Naive thymus-derived CD4-positive, alpha-beta T cell (primary cell): ENCODE results near the gene NEURL1. TPM values are rescaled to one million over a fixed set of nuclear protein-coding genes. Genes with fewer than 3 reads are reported as not detected.

ENCODE experiments used
- ATAC-seq: fragments of 150-1000 bp; cut with Tn5 transposase; 2 replicates; pipeline ENCODE4 v1.10.0; 2021; ENCODE audit warnings: mild to moderate bottlenecking, moderate library complexity
- CTCF ChIA-PET: fragments of 350-600 bp; sonication (Branson Sonifier 250); formaldehyde crosslinking; loops from one replicate; lab custom pipeline; 2021; ENCODE audit warnings: antibody characterized with exemption; lab: Charles Lee
- POLR2A ChIA-PET: fragments of 350-600 bp; sonication (Branson Sonifier 250); formaldehyde crosslinking; loops from one replicate; lab custom pipeline; 2021; ENCODE audit warnings: antibody characterized with exemption, inconsistent platforms; lab: Charles Lee
- DNase-seq, 9 donors: peaks; one replicate each; pipeline versions ENCODE4 v3.0.0 to v3.0.0-alpha.2; 2020 to 2022; ENCODE audit warnings: mixed read lengths in 1 of 9
- H3K27ac ChIP-seq: one replicate; pipeline ENCODE4 v1.7.0; 2013; ENCODE audit warnings: mild to moderate bottlenecking, low read depth, low read length, moderate library complexity
- H3K27me3 ChIP-seq, 2 donors: one replicate each; pipeline ENCODE4 v1.7.0; 2013; ENCODE audit warnings: low read length in 2 of 2, mild to moderate bottlenecking in 2 of 2, moderate library complexity in 2 of 2; ENCODE audit not compliant: control insufficient read depth in 2 of 2, insufficient read depth in 2 of 2
- H3K36me3 ChIP-seq, 3 experiments: 1 replicate in 2 of 3; 2 replicates in 1 of 3; pipeline ENCODE4 v1.7.0; 2013; ENCODE audit warnings: low read length in 3 of 3, mild to moderate bottlenecking in 3 of 3, moderate library complexity in 1 of 3; ENCODE audit not compliant: insufficient read depth in 3 of 3, control insufficient read depth in 2 of 3
- H3K4me1 ChIP-seq, 2 donors: one replicate each; pipeline ENCODE4 v1.7.0; 2013; ENCODE audit warnings: low read length in 2 of 2, mild to moderate bottlenecking in 2 of 2, moderate library complexity in 1 of 2; ENCODE audit not compliant: control insufficient read depth in 2 of 2, insufficient read depth in 2 of 2
- H3K4me3 ChIP-seq: 2 replicates; pipeline ENCODE4 v1.7.0; 2013; ENCODE audit warnings: mild to moderate bottlenecking, low read length
- H3K9me3 ChIP-seq, 3 experiments: 1 replicate in 2 of 3; 2 replicates in 1 of 3; pipeline ENCODE4 v1.7.0; 2013; ENCODE audit warnings: low read length in 3 of 3; ENCODE audit not compliant: control insufficient read depth in 2 of 3
- H3K27ac Mint-ChIP-seq, 9 donors: one replicate each; pipeline ENCODE4 v1.8.0; 2020 to 2022; ENCODE audit warnings: mixed read lengths in 9 of 9, mild to moderate bottlenecking in 8 of 9, moderate library complexity in 5 of 9, inconsistent platforms in 2 of 9
- H3K27me3 Mint-ChIP-seq, 5 donors: one replicate each; pipeline ENCODE4 v1.8.0; 2021 to 2022; ENCODE audit warnings: mixed read lengths in 5 of 5, mild to moderate bottlenecking in 1 of 5
- H3K36me3 Mint-ChIP-seq, 5 donors: one replicate each; pipeline ENCODE4 v1.8.0; 2020 to 2022; ENCODE audit warnings: mixed read lengths in 5 of 5, mild to moderate bottlenecking in 3 of 5, inconsistent platforms in 1 of 5
- H3K4me1 Mint-ChIP-seq, 7 donors: one replicate each; pipeline ENCODE4 v1.8.0; 2020 to 2022; ENCODE audit warnings: mixed read lengths in 7 of 7, mild to moderate bottlenecking in 3 of 7, inconsistent platforms in 1 of 7
- H3K4me3 Mint-ChIP-seq, 10 donors: one replicate each; pipeline ENCODE4 v1.8.0; 2020 to 2022; ENCODE audit warnings: mild to moderate bottlenecking in 10 of 10, mixed read lengths in 10 of 10, moderate library complexity in 6 of 10, inconsistent platforms in 2 of 10
- H3K9me3 Mint-ChIP-seq, 11 donors: one replicate each; pipeline ENCODE4 v1.8.0; 2020 to 2022; ENCODE audit warnings: mixed read lengths in 11 of 11, mild to moderate bottlenecking in 4 of 11, inconsistent platforms in 1 of 11, moderate library complexity in 1 of 11
- intact Hi-C, 2 donors: fragments of 100-400 bp; cut with micrococcal nuclease; formaldehyde crosslinking; loops; one replicate each; pipeline ENCODE4 v1.15.1; 2023
- polyA plus RNA-seq, 2 donors: library from polyadenylated mRNA; unstranded; fragments of 300-500 nt; fragmentation: Illumina TruSeq; gene quantifications; one replicate each; pipeline ENCODE4 v1.2.3, GENCODE V29; 2021
- total RNA-seq, 6 experiments: library from RNA in 5 of 6; stranded (reverse) in 5 of 6; gene quantifications; 1 replicate in 5 of 6; 2 replicates in 1 of 6; pipeline ENCODE4 v1.2.3 and lab custom pipeline; 2021 to 2026

NEURL1 gene, protein sequence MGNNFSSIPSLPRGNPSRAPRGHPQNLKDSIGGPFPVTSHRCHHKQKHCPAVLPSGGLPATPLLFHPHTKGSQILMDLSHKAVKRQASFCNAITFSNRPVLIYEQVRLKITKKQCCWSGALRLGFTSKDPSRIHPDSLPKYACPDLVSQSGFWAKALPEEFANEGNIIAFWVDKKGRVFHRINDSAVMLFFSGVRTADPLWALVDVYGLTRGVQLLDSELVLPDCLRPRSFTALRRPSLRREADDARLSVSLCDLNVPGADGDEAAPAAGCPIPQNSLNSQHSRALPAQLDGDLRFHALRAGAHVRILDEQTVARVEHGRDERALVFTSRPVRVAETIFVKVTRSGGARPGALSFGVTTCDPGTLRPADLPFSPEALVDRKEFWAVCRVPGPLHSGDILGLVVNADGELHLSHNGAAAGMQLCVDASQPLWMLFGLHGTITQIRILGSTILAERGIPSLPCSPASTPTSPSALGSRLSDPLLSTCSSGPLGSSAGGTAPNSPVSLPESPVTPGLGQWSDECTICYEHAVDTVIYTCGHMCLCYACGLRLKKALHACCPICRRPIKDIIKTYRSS
- total RNA-seq: 1 to 10 TPM in 3 of 5 experiments, under 1 TPM in 2; 0.81 to 9.2 (median 1.1) TPM
- polyA plus RNA-seq: 1 to 10 TPM in 1 of 2 donors, under 1 TPM in 1; 0.76 to 1.1 TPM
- total RNA-seq (lab: John Stamatoyannopoulos, UW): 1.2 reads per million

DNA sequence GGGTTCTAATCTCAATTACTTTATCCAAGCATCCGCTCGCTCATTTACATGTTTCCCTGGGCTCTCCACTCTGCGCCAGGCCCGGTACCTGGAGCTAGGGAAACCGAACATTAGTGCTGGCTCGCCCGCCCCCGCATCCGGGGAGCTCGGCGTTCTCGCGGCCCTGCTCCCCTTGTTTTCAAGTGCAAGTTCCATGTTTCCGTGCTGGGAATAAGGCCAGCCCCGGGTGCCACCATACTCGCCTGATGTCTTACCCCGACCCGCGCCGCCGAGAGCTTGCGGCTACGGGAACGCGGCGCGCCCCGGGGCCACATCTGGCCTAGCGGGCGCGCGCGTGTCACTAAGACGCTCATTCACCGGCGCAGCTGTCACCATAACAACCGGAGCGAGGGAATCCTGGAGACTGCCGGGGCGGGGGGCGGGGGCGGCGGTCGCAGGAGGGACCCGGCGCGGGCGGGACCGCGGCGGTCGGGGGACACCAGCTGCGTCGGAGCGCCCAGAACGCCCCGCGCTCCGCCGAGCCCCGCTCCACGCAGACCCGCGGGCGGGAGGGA lies at the start of gene NEURL1:
Gene NEURL1 (plus strand): TSS at position 344 of the 554 bp plus-strand sequence. CDS start 683 bp downstream, outside the sequence.
- ChIA-PET CTCF (interaction anchor here (1.5 kb wide), 1 partner anchor 77 kb away, joined by 4 read pairs; no protein-coding TSS in a partner anchor), POLR2A (no interaction called here)
- H3K36me3 ChIP-seq: no peaks in the 10 kb centered on the region
- DNase-seq (peak in 1 of 9 donors; percentile 47), ATAC-seq (peak; percentile 40)
- intact Hi-C loops: loop anchor here in 1 of 2 donors (1.0 to 5.0 kb wide), 2 partner anchors 91 to 576 kb away; partner anchors contain the start of gene CNNM2
- H3K9me3 Mint-ChIP-seq: no peaks in the 10 kb centered on the region
- H3K36me3 Mint-ChIP-seq: no peaks in the 10 kb centered on the region
- H3K9me3 ChIP-seq: no peaks in the 10 kb centered on the region
- peaks cover 35 to 55% (median 47%) of the 10 kb centered on the region in 5 donors for H3K27me3 Mint-ChIP-seq
- peaks cover 0 to 12% of the 10 kb centered on the region in 2 donors for H3K4me1 ChIP-seq
- no peak within 1 kb of the TSS for H3K27ac Mint-ChIP-seq
- peak within 1 kb of the TSS; percentile 75 to 87 (median 82) for H3K4me3 Mint-ChIP-seq
- no peaks in the 10 kb centered on the region for H3K27me3 ChIP-seq
- H3K4me1 Mint-ChIP-seq: peaks cover 0 to 18% (median 15%) of the 10 kb centered on the region in 7 donors
- H3K27ac ChIP-seq: no peak within 1 kb of the TSS
- H3K4me3 ChIP-seq: peak within 1 kb of the TSS; percentile 42

DNA sequence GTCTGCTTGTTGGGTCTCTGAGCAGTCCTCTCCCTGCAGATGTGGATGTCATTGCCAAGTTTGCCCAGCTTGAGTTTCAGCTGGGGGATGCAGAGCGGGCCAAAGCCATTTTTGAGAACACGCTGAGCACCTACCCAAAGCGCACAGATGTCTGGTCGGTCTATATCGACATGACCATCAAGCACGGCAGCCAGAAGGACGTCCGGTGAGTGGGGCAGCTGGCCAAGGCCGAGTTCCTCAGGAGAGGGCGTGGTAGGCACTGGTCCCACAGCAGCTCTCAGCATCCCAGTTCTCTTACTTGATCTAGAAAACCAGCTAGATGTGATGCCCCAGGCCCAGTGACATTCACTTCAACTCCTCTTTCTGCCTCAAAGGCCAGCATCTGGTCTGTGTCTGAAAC lies 49.0 kb upstream of the NEURL1 start:
- Histone ChIP-seq H3K9me3 (no peaks in the 10 kb centered on the region), H3K27ac (no peak overlapping the region), H3K4me1 (peaks cover 1 to 9% of the 10 kb centered on the region in 2 donors), H3K4me3 (no peak overlapping the region), H3K27me3 (no peaks in the 10 kb centered on the region), H3K36me3 (peaks cover 0 to 88% (median 8%) of the 10 kb centered on the region in 3 experiments)
- DNase-seq (no peak), ATAC-seq (no peak)
- H3K27me3 Mint-ChIP-seq: no peaks in the 10 kb centered on the region
- no peak overlapping the region for H3K27ac Mint-ChIP-seq
- H3K36me3 Mint-ChIP-seq: peaks cover 17 to 52% (median 20%) of the 10 kb centered on the region in 5 donors
- H3K9me3 Mint-ChIP-seq: peaks cover 0 to 1% (median 0%) of the 10 kb centered on the region in 11 donors
- ChIA-PET POLR2A (no interaction called here), CTCF (no interaction called here)
- H3K4me3 Mint-ChIP-seq: no peak overlapping the region
- peaks cover 11 to 29% (median 15%) of the 10 kb centered on the region in 7 donors for H3K4me1 Mint-ChIP-seq
- intact Hi-C loops: no loop called here

DNA sequence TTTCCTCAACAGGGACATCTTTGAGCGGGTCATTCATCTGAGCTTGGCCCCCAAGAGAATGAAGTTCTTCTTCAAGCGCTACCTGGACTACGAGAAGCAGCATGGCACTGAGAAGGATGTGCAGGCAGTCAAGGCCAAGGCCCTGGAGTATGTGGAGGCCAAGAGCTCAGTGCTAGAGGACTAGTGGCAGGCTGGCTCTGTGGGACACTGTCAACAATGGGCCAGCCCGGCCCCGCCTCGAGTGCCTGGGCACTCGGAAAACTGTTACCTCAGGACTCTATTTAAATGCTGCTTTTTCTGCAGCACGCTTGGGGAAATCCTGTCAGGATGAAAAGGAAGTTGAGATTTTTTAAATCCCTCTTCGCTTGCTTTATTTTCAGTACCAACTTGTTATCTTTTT lies 48.1 kb upstream of the NEURL1 start:
- intact Hi-C loops: no loop called here
- no peak overlapping the region for H3K4me3 ChIP-seq
- no peak overlapping the region for H3K4me3 Mint-ChIP-seq
- H3K9me3 Mint-ChIP-seq: peaks cover 0 to 1% (median 0%) of the 10 kb centered on the region in 11 donors
- H3K27me3 Mint-ChIP-seq: no peaks in the 10 kb centered on the region
- no peak for ATAC-seq
- peaks cover 6 to 18% of the 10 kb centered on the region in 2 donors for H3K4me1 ChIP-seq
- H3K36me3 ChIP-seq: peaks cover 0 to 86% (median 8%) of the 10 kb centered on the region in 3 experiments
- peaks cover 9 to 44% (median 16%) of the 10 kb centered on the region in 5 donors for H3K36me3 Mint-ChIP-seq
- no peaks in the 10 kb centered on the region for H3K9me3 ChIP-seq
- H3K27ac Mint-ChIP-seq: peak overlapping the region in 1 of 9 donors; percentile 43
- no peak overlapping the region for H3K27ac ChIP-seq
- no peak for DNase-seq
- H3K4me1 Mint-ChIP-seq: peaks cover 20 to 37% (median 23%) of the 10 kb centered on the region in 7 donors
- no peaks in the 10 kb centered on the region for H3K27me3 ChIP-seq
- POLR2A ChIA-PET: no interaction called here
- CTCF ChIA-PET: no interaction called here

DNA sequence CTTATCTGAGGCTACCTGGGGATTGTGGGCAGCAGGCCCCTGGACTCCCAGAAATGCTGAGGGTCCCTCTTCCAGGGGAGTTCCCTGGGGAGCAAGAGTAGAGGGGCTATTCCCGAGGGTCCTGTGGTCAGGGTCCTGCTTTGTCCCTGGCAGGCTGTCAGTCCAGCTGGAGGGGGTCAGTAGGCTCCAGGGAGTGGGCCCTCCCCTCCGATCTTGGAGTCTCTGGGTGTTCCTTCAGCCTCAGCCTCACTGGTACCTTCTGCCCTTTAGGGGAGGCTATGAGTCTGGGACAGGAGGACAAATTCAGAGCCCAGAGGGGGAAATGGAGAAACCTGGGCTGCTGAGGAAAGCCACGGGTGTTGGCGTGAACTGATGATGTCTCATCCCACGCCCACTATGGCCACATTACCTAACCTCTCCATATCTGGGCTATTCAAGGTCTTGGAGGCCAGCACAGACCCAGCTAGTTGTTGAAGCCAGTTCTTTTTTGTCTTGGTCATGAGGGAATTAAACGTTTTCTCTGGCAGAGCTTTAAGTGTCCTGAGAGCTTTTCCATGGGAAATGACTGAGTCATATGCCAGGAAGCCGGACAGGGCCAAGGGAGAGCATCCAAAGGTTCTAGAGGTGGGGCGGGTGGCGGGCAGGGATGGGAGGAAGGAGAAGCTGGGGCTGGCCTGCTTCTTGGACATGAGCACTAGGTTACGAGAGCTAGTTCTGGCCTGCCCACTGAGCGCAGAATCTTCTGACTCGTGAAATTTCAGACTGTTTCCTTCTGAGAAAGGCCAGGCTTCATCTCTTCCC lies 47.5 kb upstream of the NEURL1 start:
- Mint-ChIP-seq H3K4me1 (peaks cover 26 to 43% (median 29%) of the 10 kb centered on the region in 7 donors), H3K27ac (peak overlapping the region in 5 of 9 donors; percentile 2 to 33 (median 31)), H3K27me3 (no peaks in the 10 kb centered on the region), H3K36me3 (peaks cover 8 to 40% (median 16%) of the 10 kb centered on the region in 5 donors), H3K9me3 (peaks cover 0 to 1% (median 0%) of the 10 kb centered on the region in 11 donors), H3K4me3 (no peak overlapping the region)
- POLR2A ChIA-PET: no interaction called here
- no peaks in the 10 kb centered on the region for H3K27me3 ChIP-seq
- DNase-seq (no peak), ATAC-seq (no peak)
- no peak overlapping the region for H3K27ac ChIP-seq
- CTCF ChIA-PET: no interaction called here
- no peaks in the 10 kb centered on the region for H3K9me3 ChIP-seq
- H3K4me3 ChIP-seq: no peak overlapping the region
- intact Hi-C loops: no loop called here
- H3K36me3 ChIP-seq: peaks cover 0 to 80% (median 8%) of the 10 kb centered on the region in 3 experiments
- H3K4me1 ChIP-seq: peaks cover 12 to 23% of the 10 kb centered on the region in 2 donors

DNA sequence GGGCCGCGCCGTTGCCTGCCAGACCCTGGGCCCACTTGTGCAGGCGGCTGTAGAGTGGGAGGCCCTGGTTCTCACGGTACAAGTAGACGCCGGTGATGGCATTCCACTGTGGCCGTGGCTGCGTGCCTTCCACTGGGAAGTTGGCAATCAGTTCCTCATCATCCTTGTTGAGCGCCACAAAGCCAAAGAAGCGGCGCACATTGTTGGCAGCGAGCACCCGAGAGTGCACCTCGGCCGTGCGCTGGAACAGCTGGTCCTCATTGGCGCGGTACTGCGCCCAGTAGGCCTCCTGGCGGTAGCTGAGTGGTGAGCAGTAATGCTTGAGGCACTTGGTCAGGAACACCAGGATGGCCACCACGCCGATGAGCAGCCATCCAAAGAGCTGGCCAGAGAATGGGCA lies 46.3 kb upstream of the NEURL1 start:
- no peak for DNase-seq
- H3K4me3 ChIP-seq: no peak overlapping the region
- no peak for ATAC-seq
- POLR2A ChIA-PET: no interaction called here
- no peaks in the 10 kb centered on the region for H3K9me3 ChIP-seq
- H3K36me3 ChIP-seq: peaks cover 0 to 70% (median 8%) of the 10 kb centered on the region in 3 experiments
- no peaks in the 10 kb centered on the region for H3K27me3 Mint-ChIP-seq
- peak overlapping the region in 3 of 9 donors; percentile 21 to 65 (median 50) for H3K27ac Mint-ChIP-seq
- H3K4me1 ChIP-seq: peaks cover 18 to 23% of the 10 kb centered on the region in 2 donors
- peaks cover 8 to 41% (median 13%) of the 10 kb centered on the region in 5 donors for H3K36me3 Mint-ChIP-seq
- H3K4me1 Mint-ChIP-seq: peaks cover 27 to 48% (median 37%) of the 10 kb centered on the region in 7 donors
- intact Hi-C loops: no loop called here
- H3K27me3 ChIP-seq: no peaks in the 10 kb centered on the region
- no peak overlapping the region for H3K4me3 Mint-ChIP-seq
- no peak overlapping the region for H3K27ac ChIP-seq
- CTCF ChIA-PET: no interaction called here
- H3K9me3 Mint-ChIP-seq: peaks cover 0 to 1% (median 0%) of the 10 kb centered on the region in 11 donors

DNA sequence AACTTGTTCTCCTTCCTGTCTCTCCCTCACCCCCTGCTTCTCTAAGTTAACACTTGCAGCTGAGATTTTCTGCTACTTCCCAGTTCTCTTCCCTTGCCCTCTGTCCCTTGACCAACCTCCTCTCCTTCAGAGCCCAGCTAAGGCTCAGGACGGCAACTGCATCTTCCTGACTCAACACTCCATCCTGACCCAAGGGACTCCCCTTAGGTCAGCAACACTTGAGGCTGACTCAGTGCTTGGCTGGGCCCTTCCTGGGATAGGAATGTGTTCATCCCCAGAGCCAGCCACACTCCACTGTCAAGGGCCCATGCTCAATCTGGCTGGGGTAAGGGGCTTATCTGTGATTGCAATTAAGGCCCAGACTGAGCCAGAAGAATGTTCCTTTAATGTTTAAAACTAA lies 44.8 kb upstream of the NEURL1 start:
- H3K36me3 ChIP-seq: peaks cover 0 to 54% (median 8%) of the 10 kb centered on the region in 3 experiments
- H3K9me3 ChIP-seq: no peaks in the 10 kb centered on the region
- ChIA-PET POLR2A (no interaction called here), CTCF (no interaction called here)
- H3K4me1 Mint-ChIP-seq: peaks cover 27 to 61% (median 45%) of the 10 kb centered on the region in 7 donors
- H3K27ac Mint-ChIP-seq: peak overlapping the region; percentile 41 to 93 (median 74)
- peaks cover 18 to 30% of the 10 kb centered on the region in 2 donors for H3K4me1 ChIP-seq
- no peak for DNase-seq
- H3K4me3 Mint-ChIP-seq: peak overlapping the region in 5 of 10 donors; percentile 3 to 97 (median 79)
- no peaks in the 10 kb centered on the region for H3K27me3 ChIP-seq
- ATAC-seq: no peak
- peaks cover 0 to 1% (median 0%) of the 10 kb centered on the region in 11 donors for H3K9me3 Mint-ChIP-seq
- H3K27ac ChIP-seq: peak overlapping the region; percentile 9
- peaks cover 4 to 37% (median 9%) of the 10 kb centered on the region in 5 donors for H3K36me3 Mint-ChIP-seq
- H3K4me3 ChIP-seq: no peak overlapping the region
- intact Hi-C loops: no loop called here
- H3K27me3 Mint-ChIP-seq: no peaks in the 10 kb centered on the region
